ENCODE measurements around the gene SLIT1. TPM values are rescaled to one million over a fixed set of nuclear protein-coding genes. Genes with fewer than 3 reads are reported as not detected.

SLIT1 gene
- polyA plus RNA-seq, 3 donors from 2014 or later = 0.07 to 0.36 TPM; not detected in 1

DNA sequence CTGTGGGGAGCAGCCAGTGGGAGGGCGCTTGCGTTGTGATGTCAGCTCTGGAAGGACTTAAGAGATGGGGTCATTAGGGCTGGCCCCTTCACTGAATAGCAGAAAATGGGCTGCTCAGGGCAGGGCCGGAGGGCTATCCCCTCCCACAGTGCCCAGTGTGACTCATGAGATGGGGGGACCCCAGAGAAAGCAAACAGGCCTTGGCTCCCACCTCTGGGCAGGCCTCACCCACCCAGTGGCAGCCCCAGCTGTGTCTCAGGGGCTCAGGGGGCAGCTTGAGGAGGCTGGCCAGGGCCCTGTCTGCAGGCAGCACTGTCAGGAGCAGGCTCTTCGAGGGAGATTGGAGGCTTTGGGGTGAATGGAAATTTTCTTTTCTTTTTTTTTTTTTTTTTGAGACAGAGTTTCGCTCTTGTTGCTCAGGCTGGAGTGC is 168.3 kb downstream of the SLIT1 start:
- Mint-ChIP-seq H3K9me3 (peaks cover 0 to 2% (median 0%) of the 10 kb centered on the region in 6 donors), H3K27ac (no peak overlapping the region), H3K4me3 (no peak overlapping the region)

DNA sequence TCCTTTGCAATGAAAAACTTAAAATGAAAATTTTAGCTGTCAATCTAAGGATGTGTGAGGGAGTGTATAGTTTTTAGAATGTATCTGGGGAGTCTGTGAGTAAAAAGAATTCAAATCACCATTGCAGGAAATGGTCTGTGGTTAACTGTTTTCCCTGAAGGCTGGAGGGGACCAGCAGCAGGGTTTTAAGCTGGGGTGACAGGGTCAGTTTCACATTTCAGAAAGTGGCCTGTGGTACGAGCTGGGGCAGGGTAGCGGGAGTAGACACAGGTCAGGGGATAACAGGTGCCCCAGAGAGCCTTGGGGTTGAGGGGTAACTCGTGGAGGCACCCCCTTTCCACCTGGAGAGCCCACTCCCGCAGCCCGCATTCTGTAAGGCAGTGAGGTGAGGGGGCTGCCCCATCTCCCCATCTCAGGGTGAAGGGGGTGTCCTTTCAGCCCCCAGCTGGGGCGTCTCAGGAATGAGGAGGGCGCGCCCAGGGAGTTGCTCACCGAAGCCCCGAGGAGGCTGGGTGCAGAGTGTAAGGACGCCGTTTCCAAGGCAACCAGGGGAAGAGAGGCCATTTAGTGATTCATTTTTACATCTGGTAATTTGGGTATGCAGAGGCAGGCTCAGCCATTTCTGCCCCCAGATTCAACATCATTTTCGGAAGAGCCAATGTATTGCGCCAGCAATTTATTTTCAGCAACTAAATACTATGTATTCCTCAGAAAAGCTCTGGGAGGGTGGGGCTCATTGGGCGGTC is 168.9 kb downstream of the SLIT1 start:
- Mint-ChIP-seq H3K27ac (peak overlapping the region in 3 of 6 donors; percentile 51 to 86 (median 71)), H3K4me1 (peaks cover 14 to 22% of the 10 kb centered on the region in 2 donors), H3K27me3 (ENCODE audit: low read depth in 3 of 3) (peaks cover 0 to 2% (median 2%) of the 10 kb centered on the region in 3 donors), H3K9me3 (peaks cover 0 to 2% (median 0%) of the 10 kb centered on the region in 6 donors), H3K36me3 (no peaks in the 10 kb centered on the region), H3K4me3 (peak overlapping the region; percentile 65 to 78 (median 76))
- peak; percentile 13 to 18 (median 14) for DNase-seq

More for the DNA sequence above, 168.3 kb downstream of the SLIT1 start:
- peaks cover 0 to 2% (median 2%) of the 10 kb centered on the region in 3 donors for H3K27me3 Mint-ChIP-seq (ENCODE audit: low read depth in 3 of 3)
- DNase-seq = no peak
- no peaks in the 10 kb centered on the region for H3K36me3 Mint-ChIP-seq
- peaks cover 14 to 22% of the 10 kb centered on the region in 2 donors for H3K4me1 Mint-ChIP-seq

DNA sequence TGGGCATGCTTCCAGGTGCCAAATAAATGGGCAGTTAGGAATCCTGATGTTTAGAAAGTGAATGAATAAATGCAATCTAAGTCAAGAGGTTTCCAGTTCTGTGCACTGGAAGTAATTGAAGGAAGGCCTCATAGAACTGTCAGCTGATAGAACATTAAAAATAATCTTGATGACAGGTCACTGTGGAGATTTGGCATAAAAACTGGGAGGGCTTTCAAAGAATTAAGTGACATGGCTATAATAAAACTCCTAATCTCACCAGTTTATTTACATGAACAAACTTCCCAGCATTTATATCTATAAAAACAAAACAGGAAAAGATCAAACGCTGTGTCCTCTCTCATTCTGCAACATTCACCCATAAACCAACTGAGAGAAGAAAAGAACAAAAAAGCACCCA is 170.5 kb downstream of the SLIT1 start:
- Mint-ChIP-seq H3K27ac (no peak overlapping the region), H3K9me3 (peaks cover 0 to 2% (median 0%) of the 10 kb centered on the region in 6 donors), H3K27me3 (ENCODE audit: low read depth in 3 of 3) (peaks cover 0 to 2% (median 2%) of the 10 kb centered on the region in 3 donors), H3K36me3 (no peaks in the 10 kb centered on the region), H3K4me3 (no peak overlapping the region), H3K4me1 (peaks cover 14 to 22% of the 10 kb centered on the region in 2 donors)
- no peak for DNase-seq

DNA sequence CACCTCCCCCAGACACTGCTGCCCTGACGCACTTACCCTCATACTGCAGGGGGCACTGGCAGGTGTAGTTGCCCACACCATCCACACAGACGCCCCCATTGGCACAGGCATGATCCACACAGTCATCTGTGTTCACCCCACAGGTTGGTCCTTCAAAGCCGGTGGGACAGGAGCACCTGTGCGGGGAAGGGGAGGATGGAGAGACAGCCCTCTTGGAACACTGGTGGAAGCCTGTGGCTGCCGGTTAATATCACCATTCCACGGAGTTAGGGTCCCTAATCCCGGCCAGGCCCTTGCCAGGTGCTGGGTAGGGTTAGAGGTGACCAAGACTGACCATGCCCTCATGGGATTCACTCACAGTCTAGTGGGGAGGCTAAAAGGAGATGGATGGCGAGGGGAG is 171.8 kb downstream of the SLIT1 start:
- Mint-ChIP-seq H3K9me3 (peaks cover 0 to 2% (median 0%) of the 10 kb centered on the region in 6 donors), H3K27me3 (ENCODE audit: low read depth in 3 of 3) (peaks cover 0 to 4% (median 2%) of the 10 kb centered on the region in 3 donors), H3K36me3 (no peaks in the 10 kb centered on the region), H3K4me1 (peaks cover 14 to 22% of the 10 kb centered on the region in 2 donors), H3K4me3 (no peak overlapping the region), H3K27ac (peak overlapping the region in 1 of 6 donors; percentile 59)
- no peak for DNase-seq

DNA sequence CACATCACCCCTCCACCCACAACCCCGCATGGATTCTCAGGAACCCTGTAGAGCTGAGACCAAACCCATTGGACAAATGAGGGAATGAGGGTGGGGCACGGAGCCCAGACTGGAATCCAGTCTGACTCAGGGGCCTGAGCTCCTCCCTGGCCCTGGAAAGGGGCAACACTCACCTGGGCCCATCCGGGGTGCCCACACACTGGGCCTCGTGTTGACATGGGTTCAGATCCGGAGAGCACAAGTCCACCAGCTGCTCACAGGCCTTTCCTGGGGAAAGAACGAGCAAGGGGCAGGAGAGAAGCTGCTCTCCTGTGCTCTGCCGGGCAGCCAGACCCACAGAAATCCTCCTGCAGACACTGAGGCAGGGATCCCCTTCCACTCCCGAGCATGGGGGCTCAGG is 172.2 kb downstream of the SLIT1 start:
- no peak overlapping the region for H3K27ac Mint-ChIP-seq
- peaks cover 14 to 22% of the 10 kb centered on the region in 2 donors for H3K4me1 Mint-ChIP-seq
- H3K27me3 Mint-ChIP-seq (ENCODE audit: low read depth in 3 of 3) = peaks cover 0 to 4% (median 2%) of the 10 kb centered on the region in 3 donors
- H3K4me3 Mint-ChIP-seq = no peak overlapping the region
- H3K9me3 Mint-ChIP-seq = peaks cover 0 to 2% (median 0%) of the 10 kb centered on the region in 6 donors
- DNase-seq = no peak
- no peaks in the 10 kb centered on the region for H3K36me3 Mint-ChIP-seq

DNA sequence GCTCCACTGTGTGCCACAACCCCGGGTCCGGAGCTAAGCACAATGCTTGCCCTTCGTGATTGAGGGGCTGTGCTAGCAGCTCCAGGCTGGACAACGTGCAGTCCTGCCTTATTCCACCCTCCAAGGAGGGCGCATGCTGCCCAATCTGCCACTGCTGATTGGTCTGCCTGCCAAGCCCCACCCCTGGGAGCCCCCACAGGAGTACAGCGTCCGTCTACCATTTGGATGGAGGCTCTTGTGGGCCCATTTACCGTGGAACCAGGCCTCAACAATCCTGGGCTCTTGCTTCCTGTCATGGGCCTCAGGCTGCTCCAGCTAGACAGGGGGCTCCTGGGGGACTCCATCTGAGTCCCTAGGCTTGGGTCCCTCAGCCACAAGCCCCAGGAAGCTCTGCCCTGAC is 173.3 kb downstream of the SLIT1 start:
- H3K9me3 Mint-ChIP-seq = peaks cover 5 to 8% (median 6%) of the 10 kb centered on the region in 6 donors
- H3K4me3 Mint-ChIP-seq = no peak overlapping the region
- H3K27ac Mint-ChIP-seq = no peak overlapping the region
- H3K4me1 Mint-ChIP-seq = peaks cover 14 to 22% of the 10 kb centered on the region in 2 donors
- DNase-seq = no peak
- H3K27me3 Mint-ChIP-seq (ENCODE audit: low read depth in 3 of 3) = peaks cover 0 to 4% (median 2%) of the 10 kb centered on the region in 3 donors
- H3K36me3 Mint-ChIP-seq = no peaks in the 10 kb centered on the region

DNA sequence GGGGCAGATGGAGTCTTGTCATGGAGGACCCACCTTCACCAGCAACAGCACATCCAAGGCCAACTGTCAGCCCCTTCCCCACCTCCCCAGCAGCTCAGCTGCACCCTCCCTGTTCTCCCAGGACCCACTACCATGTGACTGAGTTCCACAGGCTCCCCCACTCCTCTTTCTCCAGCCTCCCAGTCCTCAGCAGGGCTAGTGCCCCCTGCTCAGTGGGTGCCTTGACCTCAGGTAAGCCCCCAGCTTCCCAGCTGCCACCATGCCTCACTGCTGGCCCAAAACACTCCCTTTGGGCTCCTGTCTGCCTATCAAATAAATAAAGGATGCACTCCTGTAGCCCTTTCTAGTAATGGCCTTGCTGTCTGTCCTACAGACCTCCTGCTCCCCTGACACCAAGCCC is 174.4 kb downstream of the SLIT1 start:
- H3K9me3 Mint-ChIP-seq = peaks cover 12 to 18% (median 16%) of the 10 kb centered on the region in 6 donors
- H3K27ac Mint-ChIP-seq = peak overlapping the region in 1 of 6 donors; percentile 45
- no peak for DNase-seq
- peaks cover 5 to 12% of the 10 kb centered on the region in 2 donors for H3K4me1 Mint-ChIP-seq
- peaks cover 7 to 8% (median 8%) of the 10 kb centered on the region in 3 donors for H3K36me3 Mint-ChIP-seq
- H3K27me3 Mint-ChIP-seq (ENCODE audit: low read depth in 3 of 3) = peaks cover 0 to 4% (median 2%) of the 10 kb centered on the region in 3 donors
- no peak overlapping the region for H3K4me3 Mint-ChIP-seq

DNA sequence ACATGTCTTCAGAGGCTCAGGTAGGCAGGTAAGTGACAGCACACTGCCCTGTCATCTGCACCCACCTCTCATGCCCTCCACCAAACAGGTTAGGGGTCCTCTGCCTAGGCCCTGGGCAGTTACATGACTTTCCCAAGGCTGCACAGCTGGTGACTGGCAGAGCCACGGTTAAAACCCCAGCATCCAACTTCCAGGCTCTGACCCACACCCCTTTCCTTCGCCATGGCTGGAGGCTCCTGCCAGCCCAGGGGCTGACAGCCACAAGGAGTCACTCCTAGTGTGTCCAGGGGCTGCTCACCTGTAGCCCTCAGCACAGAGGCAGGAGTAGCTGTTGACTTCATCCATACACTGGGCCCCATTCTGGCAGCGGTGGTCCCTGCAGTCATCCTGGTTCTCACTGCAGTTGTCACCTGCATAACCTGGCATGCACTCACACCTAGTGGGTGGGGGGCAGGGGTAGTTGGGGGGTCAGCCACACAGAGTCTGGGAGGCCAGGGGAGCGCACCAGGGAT is 175.0 kb downstream of the SLIT1 start:
- peaks cover 12 to 21% (median 17%) of the 10 kb centered on the region in 6 donors for H3K9me3 Mint-ChIP-seq
- no peak for DNase-seq
- H3K4me3 Mint-ChIP-seq = no peak overlapping the region
- peaks cover 2 to 9% of the 10 kb centered on the region in 2 donors for H3K4me1 Mint-ChIP-seq
- H3K27me3 Mint-ChIP-seq (ENCODE audit: low read depth in 3 of 3) = peaks cover 0 to 4% (median 2%) of the 10 kb centered on the region in 3 donors
- H3K27ac Mint-ChIP-seq = no peak overlapping the region
- H3K36me3 Mint-ChIP-seq = peaks cover 8% of the 10 kb centered on the region in 3 donors

DNA sequence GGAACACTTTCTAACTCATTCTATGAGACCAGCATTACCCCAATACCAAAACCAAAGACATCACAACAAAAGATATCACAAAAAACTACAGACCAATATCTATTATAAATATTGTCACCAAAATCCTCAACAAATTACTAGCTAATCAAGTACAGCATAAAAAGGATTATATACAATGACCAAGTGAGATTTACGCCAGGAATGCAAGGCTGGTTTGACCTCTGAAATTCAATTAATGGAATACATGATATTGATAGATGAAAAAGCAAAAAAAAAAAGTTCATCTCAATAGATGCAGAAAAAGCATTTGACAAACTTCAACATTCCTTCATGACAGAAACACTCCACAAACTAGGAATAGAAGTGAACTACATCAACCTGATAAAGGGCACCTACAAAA is 178.3 kb downstream of the SLIT1 start:
- peaks cover 0 to 4% (median 0%) of the 10 kb centered on the region in 3 donors for H3K27me3 Mint-ChIP-seq (ENCODE audit: low read depth in 3 of 3)
- DNase-seq = no peak
- no peaks in the 10 kb centered on the region for H3K4me1 Mint-ChIP-seq
- no peak overlapping the region for H3K4me3 Mint-ChIP-seq
- peaks cover 12 to 26% (median 19%) of the 10 kb centered on the region in 6 donors for H3K9me3 Mint-ChIP-seq
- peaks cover 12% of the 10 kb centered on the region in 3 donors for H3K36me3 Mint-ChIP-seq
- no peak overlapping the region for H3K27ac Mint-ChIP-seq

DNA sequence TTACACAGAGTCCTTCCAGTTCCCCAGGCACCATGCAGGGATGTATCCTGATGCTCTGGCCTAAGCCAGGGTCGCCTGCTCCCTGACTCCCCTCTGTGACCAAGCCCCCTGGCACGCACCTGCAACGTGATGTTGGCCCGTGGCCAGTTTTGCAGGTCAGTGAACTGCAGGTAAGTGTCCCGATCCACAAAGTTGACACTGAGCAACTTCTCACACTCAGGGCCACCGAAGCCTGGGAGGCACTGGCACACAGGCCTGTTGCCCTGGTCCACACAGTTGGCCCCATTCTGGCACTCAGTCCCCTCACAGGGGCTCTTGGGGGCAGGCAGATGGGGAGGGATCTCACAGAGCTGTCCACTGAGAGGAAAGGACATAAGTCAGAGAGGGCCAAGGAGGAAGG is 179.4 kb downstream of the SLIT1 start:
- Mint-ChIP-seq H3K36me3 (peaks cover 12% of the 10 kb centered on the region in 3 donors), H3K27me3 (ENCODE audit: low read depth in 3 of 3) (peaks cover 0 to 4% (median 0%) of the 10 kb centered on the region in 3 donors), H3K27ac (no peak overlapping the region), H3K4me1 (no peaks in the 10 kb centered on the region), H3K4me3 (no peak overlapping the region), H3K9me3 (peaks cover 12 to 26% (median 19%) of the 10 kb centered on the region in 6 donors)
- no peak for DNase-seq

DNA sequence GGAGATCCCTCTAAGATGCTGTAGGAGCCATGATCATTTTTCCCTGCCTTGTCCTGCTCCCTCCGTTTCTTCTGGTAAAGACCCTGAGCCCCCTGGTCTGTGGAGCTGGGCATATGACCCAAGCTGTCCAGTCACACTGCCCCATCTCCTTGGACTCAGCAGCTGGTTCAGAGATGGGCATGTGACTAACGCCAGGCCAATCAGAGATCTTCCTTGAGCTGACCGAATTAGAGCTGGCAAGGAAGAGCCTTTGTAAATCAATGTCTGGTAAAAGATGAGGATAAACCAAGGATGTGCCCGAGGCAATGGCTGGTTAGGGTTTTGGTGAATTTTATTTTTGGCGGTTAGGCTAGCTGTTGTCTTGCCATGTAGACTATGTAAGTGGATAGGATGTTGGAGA is 180.4 kb downstream of the SLIT1 start:
- no peak for DNase-seq
- no peak overlapping the region for H3K27ac Mint-ChIP-seq
- no peak overlapping the region for H3K4me3 Mint-ChIP-seq
- H3K27me3 Mint-ChIP-seq (ENCODE audit: low read depth in 3 of 3) = peaks cover 0 to 4% (median 0%) of the 10 kb centered on the region in 3 donors
- H3K4me1 Mint-ChIP-seq = no peaks in the 10 kb centered on the region
- H3K9me3 Mint-ChIP-seq = peaks cover 12 to 26% (median 19%) of the 10 kb centered on the region in 6 donors
- peaks cover 12% of the 10 kb centered on the region in 3 donors for H3K36me3 Mint-ChIP-seq

DNA sequence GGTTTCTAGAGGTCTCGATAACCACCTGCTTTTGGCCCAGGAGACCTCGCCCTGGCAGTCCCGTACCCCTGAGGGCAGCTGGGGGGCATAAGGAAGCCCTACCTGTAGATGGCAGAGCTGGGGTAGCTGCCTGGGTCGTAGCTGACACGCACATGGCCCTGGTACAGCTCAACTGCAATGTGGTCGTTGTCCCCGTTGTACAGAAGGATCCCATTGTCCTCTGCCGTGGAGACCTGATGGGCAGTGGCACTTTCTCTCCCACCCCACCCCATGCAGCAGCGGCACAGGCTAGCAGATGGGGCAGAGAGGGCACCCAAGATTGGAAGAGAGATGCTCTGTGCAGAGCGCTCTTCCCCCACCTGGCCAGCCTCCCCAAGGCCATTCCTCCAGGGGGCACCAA is 181.2 kb downstream of the SLIT1 start:
- peaks cover 12% of the 10 kb centered on the region in 3 donors for H3K36me3 Mint-ChIP-seq
- peaks cover 0 to 2% (median 0%) of the 10 kb centered on the region in 3 donors for H3K27me3 Mint-ChIP-seq (ENCODE audit: low read depth in 3 of 3)
- no peak overlapping the region for H3K4me3 Mint-ChIP-seq
- H3K4me1 Mint-ChIP-seq = no peaks in the 10 kb centered on the region
- no peak for DNase-seq
- H3K9me3 Mint-ChIP-seq = peaks cover 12 to 26% (median 19%) of the 10 kb centered on the region in 6 donors
- no peak overlapping the region for H3K27ac Mint-ChIP-seq

DNA sequence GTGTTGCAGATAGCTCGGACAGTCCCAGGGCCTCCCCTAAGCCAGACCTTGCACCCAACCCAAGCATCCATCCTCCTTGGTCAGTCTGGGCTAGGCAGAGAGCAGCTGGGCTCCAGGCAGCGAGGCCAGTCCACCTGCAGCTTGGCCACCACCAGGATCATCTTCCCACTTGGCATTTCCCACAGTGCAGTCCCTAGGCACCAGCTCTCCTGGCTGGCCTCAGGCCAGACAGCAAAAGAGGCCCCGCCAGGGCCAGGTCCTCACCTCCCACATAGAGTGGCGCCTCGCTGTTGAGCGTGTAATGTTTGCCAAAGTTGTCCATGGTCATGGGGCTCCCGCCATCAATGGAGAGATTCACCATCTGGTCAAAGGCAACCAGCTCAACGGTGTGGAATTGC is 182.0 kb downstream of the SLIT1 start:
- Mint-ChIP-seq H3K4me1 (no peaks in the 10 kb centered on the region), H3K27me3 (ENCODE audit: low read depth in 3 of 3) (peaks cover 0 to 2% (median 0%) of the 10 kb centered on the region in 3 donors), H3K36me3 (peaks cover 12% of the 10 kb centered on the region in 3 donors), H3K27ac (no peak overlapping the region), H3K9me3 (peaks cover 12 to 26% (median 19%) of the 10 kb centered on the region in 6 donors), H3K4me3 (no peak overlapping the region)
- no peak for DNase-seq

Data from immature natural killer cell (primary cell).